NCI-H748 (cell line): ENCODE measurements around the gene SHANK2.

Experiments used
- DNase-seq: peaks from one replicate; lab custom pipeline; 2025; ENCODE audit not compliant: unreplicated experiment; lab: John Stamatoyannopoulos, UW

Gene SHANK2

DNA sequence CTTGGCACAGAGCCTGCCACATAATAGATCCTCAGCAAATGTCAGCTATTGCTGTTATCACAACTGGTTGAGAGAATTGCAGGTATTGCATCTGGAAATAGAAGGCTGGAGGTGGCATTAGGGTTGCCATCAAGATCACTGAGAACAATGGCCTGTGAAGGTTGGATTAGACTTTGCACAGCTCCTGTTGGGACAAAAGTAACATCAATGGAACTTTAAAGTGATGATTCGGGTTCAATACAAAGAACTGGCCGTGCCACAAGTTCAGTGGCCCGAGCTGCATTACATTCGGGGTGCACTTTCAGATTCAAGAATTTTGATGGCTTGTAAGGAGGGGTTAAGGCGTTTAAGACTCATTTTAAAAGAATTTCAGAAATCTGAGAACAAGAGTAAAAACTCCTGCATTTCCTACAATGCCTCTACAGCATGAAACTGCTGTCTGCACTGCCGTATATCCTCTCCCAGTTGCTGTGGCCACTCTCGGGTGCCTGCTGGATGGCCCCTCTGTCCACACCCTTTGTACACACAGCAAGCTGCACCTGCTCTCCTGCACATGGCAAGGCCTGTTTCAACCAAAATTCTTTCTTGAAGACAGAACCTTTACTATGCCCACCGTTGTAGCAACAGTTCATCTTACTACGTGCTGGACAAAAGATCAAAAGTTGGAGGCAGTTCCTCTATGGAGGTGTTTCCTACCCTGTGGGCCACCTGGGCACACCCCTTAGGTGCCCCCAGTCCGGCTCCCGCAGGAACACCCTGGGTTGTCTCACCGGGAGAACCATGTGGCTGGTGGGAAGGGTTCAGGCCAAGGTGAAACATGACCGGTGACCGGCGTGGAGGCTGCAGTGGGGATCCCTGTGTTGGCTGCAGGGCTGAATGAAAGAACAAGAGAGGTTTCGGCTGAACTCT lies 17.5 kb upstream of the SHANK2 start:
- DNase-seq: peak; percentile 59

DNA sequence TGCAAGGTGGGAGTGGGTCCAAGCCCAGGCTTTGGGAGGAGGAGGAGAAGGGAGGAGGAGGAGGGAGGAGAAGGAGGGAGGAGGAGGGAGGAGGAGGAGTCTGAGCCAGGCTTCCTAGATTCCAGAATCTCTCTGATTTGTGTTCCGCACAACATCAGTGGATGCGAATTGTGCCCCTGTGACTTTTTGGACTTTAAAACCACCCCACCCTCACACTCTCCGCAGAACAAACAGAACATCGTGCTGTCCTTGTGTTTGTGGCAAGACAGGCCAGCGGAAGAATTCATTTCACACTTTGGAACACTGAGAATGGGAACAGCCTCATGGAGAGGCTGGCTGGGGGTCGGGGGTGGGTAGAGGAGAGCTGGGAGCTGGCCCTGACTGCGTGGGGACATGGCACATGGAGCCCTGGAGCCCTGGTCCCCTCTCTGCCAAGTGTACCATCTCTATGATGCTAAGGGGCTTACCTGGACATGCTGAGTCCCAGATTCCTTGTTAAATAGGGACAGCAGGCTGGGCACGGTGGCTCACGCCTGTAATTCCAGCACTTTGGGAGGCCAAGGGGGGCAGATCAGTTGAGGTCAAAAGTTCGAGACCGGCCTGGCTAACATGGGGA lies 16.4 kb upstream of the SHANK2 start:
- DNase-seq: no peak

DNA sequence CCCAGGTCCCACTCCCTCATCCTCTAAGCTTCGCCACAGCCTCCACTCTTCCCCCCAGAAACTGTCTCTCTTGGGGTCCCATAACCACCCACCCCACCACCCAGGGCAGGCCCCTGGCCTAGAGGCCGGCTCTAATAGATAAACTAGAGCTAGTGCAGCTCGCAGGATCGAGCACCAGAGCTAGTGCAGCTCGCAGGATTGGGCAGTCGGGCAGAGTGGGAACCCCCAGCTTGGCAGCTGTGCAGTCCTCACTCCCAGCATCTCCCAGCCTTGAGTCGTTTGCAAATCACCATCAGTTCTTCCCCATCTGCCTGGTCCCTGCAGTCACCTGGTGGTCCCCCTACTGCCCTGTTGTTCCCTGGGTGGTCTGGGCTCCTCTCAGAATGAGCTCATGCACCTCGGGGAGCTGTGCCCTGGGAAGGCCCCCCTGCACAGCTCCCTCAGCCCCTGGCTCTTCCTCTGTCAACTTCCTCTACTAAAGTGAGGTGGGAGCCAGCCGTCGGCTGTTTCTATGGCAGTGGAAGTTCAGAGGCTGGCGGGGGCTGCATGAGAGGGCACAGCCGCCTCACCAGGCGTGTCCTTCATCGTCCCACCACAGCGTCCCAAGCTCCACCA lies 15.5 kb upstream of the SHANK2 start:
- no peak for DNase-seq

DNA sequence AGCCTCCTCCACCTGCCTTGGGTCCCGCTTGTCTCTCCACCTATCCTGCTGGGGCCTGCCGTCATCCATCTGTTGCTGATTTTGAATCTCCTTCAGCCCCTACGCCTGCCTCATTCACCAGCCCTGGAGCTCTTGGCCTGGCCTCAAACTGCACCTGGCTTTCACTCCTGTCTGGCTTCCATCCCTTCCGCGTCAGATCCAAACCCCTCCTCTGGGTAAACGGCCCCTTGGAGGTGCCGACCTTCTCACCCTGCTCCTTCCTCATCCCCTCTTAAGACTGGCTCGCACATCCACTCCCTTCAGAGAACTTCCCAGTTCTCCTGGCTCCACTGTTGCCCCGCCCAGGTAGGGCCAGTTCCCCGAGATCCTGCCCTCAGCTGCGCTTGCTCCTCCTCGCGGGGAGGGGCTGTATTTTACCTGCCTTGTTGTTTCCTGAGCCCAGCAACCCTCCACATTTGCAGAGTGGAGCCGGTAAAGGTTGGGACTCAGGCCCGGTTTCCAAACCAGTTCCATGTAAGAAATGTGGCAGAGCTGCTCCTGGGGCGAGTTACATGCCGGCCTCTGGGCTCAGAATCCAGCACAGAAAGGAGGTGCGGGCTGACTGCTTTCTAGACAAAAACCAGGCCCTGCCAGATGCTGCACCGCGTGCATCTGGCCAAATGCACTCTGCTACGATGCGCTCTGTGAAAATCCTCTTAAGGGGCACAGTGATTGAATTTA lies 13.9 kb upstream of the SHANK2 start:
- no peak for DNase-seq

DNA sequence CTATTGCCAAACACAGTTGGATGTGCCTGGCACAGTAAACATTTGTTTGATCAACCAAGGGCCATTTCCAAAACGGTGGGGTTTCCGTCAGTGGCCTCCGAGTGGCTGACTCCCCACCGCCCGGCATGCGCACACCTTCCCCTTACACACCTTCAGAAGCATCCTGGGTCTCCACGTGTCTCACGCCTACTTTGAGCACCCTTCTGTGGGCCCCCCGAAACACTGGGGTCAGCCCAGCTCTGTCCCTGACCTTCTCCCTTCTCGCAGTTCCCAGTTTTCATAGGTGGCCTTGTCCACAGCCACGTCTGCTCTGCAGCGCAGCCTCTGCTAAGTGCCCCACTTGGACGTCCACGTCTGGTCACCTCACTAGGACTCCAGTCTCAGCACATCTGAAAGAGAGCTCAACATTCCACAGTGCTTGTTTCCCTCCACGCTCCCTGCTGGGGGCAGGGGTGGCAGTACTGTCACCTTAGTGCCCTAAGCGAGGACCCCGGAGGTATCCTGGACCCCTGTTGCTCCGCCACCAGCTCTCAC lies 13.2 kb upstream of the SHANK2 start:
- DNase-seq: no peak

DNA sequence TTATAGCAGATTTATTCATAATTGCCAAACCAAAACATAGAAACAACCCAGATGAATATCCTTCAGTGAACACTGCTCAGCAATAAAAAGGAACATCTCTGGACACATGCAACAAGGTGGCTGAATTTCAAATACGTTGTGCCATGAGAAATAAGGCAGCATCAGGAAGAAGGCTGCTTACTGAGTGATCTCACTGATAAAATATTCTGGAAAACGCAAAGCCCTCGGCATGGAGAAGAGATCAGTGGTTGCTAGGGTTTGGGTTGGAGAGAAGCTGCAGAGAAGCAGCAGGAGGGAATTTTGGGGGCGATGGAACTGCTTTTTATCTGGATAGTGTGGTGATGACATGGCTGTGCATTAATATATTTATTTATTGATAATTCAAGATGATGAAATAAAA lies 11.0 kb upstream of the SHANK2 start:
- DNase-seq: no peak

DNA sequence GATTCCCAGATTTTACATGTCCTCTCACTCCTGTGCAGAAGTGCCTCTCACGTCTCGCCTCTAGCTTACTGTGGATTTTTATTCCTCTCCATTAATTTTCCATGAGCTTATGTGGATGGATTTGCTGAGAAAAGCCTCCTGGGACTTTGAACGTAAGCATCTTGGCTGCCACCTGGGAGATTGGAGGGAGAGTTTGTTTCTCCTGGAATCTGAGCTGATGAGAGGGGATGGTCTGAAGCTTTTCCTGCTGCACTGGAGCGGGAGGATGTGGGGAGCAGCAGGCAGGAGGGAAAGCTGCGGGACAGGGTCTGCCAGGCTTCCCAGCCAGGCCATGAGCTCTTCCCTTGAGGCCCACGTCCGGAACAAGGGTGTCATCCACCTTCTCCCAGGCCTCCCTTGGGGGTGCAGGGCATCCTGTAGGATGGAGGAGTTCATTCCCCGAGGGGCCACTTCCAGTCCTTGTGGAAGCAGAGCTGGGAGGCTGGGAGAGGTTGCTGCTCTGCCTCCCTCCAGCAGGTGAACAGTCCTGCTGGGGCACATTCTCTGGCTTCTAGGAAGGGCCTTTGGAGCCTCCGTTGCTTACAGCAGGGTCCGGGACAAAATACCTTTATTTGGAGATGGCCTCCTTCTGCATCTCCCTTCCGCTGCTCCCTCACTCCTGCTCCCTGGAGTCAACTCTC lies 3.6 kb upstream of the SHANK2 start:
- no peak for DNase-seq

DNA sequence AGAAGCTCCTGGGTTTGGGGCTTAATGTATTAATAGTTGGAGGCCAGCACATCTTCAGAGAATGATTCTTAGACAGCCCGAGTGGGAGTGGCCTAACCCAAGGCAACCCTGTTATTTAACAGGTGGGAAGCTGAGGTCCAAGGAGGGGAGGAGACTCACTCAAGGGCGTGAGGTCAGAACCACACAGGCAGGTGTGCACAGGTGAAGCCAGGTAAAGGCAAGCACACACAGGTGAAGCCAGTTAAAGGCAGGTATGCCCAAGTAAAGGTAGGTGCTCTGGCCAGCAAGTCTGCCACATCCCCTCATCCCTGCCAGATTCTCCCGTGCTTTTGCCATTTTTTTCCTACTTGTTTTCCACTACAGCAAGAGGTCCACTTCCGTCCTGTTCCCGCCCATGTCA lies 2.9 kb upstream of the SHANK2 start:
- peak; percentile 8 for DNase-seq

DNA sequence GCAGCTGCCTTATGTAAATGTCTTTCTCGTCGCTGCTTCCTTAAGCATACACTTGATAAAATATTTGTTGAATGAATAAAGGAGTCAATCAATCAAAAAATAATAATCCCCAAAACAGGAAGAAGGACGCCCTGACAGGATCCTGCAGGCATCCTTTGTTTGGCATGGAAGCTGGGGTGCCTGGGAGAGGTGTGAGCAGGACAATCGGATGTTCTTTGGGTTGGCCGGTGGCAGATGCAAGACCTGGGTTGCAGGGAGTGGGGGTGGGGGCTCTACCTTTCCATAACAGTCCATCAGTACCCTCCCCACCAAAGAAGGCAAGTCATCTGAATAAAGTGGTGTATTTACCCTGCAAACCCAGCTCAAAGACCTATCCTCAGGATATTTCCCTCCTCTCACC lies 1.4 kb upstream of the SHANK2 start:
- DNase-seq: no peak

DNA sequence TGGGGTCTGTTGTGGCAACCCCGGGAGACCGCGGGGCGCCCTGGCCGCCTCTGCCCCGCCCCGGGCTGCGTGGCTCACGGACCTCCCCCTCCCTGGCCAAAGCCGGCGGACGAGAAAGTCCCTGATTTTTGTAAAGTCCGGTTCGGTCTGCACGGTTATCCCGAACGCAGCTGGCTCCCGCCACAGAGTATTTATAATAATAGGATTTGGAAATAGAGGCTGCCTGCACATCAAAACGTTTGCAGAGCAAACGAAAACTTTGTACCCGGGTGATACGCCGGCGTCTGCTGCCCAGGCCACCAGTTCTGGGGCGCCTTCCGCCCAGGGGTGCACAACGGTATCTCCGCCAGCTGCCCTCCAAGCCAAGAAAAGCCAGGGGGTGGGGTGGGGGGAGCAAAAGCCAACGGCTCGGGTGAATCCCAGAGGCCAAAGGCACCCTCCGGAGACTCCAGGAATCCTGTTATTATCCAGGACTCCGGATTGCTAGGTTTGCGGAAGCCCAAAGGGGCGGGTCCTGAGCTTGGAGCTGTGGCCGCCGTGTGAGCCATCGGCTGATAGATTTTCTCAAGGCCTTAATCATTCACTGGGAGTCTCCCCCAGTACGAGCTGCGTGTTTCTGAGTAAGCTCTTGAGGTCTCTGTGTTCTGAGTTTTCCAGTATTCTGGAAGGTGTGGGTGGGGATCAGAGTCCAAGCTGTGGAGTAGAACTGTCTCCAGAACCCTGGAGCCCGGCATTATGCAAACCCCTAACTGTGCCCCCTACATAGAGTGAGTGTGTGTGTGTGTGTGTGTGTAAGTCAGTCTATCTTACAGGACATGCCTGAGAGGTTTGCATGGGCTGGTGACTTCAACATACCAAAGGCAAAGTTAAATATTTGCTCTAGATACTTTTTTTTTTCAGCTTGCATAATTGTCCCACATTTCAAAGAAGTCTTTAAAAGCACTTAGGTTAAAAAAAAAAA lies 673 bp upstream of the SHANK2 start:
- DNase-seq: peak; percentile 49

DNA sequence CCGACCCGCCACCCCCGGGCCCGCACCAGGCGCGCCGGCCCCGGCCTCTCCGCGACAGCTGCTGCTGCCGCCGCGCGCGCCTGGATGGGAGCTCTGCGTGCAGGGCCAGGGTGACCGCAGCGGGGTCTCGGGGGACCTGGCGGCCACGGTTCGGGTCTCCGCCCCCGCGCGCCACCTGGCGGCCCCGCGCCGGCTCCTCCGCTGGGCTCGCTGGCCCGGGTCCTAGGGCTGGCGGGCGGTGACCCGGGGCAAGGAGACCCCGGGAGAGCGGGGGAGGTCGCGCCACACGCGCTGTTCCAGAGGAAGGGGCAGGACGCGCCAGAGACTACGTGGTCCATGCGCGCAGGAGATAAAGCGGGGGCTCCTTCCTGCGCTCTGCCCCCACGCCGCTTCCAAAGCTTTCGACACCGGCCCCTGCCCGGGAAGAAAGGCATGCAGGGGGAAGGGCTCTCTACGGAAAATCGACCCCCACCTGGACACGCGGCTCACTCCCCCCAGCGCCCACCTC lies 562 bp downstream of the SHANK2 start:
- DNase-seq: peak; percentile 69

DNA sequence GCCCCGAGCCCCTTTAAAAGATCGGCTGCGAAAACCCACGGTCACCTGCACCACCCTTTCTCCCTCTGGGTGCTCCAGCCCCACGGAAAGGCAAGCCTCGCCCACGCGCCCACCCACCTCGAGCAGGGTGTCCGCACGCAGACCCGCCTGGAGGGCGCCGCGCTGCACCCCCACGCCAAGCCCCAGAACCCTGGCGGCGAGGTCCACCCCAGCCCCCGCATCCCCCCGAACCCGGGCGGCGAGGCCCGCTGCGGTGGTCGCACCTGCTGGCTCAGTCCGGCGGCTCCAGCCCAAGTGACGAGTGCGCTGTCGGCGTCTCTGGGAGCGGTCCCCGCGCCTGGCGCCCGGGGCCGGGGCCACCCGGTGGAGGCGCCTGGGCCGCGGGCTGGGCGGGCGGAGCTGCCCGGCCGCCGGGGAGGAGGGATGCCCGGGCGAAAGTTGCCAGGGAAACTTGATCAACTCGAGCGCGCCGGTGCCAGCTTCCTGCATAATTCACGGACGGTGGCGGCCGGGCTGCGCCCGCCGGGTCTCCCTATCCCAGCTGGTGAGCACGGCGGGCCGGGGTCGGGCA lies 1.1 kb downstream of the SHANK2 start:
- DNase-seq: peak; percentile 69

DNA sequence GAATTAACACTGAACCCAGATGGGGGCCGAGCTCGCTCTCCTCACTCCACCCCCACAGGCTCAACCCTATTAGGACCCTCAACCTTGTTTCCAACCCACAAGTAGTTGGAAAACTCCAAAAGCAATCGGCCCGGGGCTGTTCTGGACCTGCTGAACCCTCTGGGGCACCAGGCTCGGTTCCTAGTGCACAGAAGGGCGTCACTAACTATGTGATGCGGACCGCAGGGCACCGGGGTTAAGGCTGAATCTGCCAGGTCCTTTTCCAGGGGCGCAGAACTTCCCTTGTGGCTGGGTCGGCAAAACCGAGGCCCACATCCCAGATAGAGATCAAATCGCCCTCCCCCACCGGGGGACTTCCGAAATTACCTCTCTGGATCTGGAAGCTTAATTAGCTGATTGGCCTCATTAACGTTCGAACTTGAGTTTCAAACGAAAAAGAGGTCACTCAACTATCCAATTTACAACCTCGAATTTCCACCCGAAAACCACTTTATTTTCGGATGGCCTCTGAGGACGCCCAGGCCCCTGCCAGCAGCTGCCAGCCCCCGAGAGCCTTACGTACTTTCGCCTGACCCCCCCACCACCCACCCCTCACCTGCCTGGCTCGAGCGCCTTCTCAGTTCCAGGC lies 1.7 kb downstream of the SHANK2 start:
- DNase-seq: no peak

DNA sequence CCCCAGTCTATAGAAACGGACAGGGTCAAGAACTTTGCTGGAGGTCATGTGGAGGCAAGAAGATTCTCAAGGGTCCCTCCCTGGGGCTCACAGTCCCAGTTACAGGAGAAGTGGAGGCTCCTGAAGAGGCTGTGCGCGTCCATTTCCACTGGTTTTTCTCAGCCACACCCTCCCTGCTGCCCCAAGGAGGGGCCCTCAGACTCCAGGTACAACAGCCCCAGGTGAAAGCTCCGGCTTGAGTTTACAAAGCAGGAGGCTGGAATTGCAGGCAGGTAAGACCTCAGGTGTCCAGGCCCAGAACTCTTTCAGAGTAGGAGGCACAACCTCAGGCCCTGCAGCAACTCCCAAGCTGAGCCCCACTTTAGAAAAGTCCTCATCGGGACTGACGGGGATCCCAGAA lies 3.1 kb downstream of the SHANK2 start:
- DNase-seq: no peak

DNA sequence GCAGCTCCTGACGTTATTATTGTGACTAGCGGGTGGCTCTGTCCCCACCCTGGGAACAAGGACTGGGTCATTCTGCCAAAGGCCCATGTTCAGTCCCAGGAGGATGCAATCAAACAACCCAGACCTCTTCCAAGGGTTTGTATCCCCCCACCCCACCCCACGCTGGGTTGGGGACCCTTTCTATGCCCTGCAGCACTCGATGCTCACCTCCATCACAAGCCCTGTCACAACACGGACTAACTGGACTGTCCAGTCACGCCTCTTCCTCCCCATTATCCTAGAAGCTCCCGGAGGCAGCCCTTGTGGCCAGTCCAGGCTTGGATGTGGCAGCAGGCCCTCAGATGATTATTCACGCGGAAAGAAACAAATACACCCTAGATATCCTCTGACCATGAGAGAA lies 3.7 kb downstream of the SHANK2 start:
- DNase-seq: no peak

DNA sequence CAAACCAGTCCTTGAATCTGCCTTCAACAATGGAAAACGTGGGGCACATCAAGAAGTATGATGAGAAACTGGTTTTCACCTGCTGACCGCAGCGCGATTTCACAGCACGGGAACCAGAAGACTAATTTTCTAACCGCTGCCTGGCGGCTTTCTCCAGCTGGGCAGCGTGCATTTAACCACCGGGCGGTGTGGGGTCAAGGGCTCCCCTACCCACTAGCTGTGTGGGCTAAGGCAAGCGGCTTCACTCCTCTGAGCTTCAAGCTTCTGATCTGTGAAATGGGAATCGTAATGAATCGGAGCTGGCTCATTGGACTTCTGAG lies 4.2 kb downstream of the SHANK2 start:
- DNase-seq: peak; percentile 28

DNA sequence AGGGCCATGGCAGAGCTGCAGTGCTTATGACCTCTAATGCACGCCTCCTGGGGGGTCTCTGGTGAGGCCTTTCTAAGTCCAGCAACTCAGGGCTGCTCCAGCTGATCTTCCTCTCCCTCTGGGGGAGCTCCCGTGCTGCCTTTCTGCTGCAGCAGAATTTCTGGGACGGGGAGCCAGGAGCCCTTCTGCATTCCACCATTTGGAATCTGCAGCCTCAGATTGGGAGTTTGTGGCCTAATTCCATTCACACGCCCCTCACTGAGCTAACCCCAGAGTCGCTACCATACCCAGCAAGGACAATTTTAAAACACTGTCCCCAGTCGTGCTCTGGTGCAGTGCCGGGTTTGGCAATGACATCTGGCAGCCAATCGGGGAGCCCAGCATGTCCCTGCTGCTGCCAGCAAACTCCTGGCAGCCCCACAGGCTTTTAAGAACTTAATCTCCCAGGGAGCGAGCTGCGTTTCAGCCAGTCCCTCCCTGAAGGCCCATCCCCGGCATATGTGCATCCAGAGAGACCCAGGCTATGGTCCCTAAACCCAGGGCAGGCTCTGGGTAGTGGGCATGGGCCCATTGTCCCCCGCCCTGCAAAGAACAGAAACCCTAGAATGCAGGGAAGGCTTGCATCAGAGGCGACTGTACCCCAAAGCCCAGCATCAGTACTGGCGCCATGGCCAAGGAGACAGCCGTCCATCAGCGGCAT lies 4.7 kb downstream of the SHANK2 start:
- DNase-seq: no peak

DNA sequence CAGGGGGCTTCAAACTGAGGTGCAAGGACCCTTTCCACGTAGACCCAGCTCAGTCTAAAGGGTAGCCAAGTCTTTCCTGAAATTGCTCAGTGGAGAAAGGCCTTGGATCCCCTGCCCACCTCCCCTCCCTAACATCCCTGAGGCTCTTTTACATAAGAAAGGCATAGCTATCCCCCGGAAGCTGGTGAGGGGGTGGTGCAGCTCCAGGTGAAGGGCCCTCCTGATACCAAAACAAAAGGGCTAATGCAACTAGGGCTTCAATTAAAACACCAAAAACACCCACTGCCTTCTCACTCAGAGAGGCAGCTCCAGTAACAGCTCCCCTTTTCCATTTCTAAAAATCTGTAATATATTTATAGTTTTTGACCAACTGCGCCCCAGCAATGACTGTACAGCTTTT lies 5.8 kb downstream of the SHANK2 start:
- DNase-seq: peak; percentile 31
